Smooth muscle cell (in vitro differentiated cells): ENCODE measurements around the gene SHB. TPM values are rescaled to one million over a fixed set of nuclear protein-coding genes. Genes with fewer than 3 reads are reported as not detected.

ENCODE experiments used
- DNase-seq: peaks from one replicate; lab custom pipeline; 2025; ENCODE audit not compliant: unreplicated experiment; lab: John Stamatoyannopoulos, UW
- H2AFZ ChIP-seq: fragments of 200-600 bp; sonication (generic); 2 replicates; pipeline ENCODE4 v1.6.0; 2016; ENCODE audit warnings: antibody characterized with exemption, low read depth, mild to moderate bottlenecking
- H3F3A ChIP-seq: fragments of 200-600 bp; sonication (generic); 2 replicates; pipeline ENCODE4 v1.6.0; 2017; ENCODE audit warnings: antibody characterized with exemption, low read depth
- H3K27ac ChIP-seq: fragments of 200-600 bp; sonication (generic); 2 replicates; pipeline ENCODE4 v1.5.1; 2016; ENCODE audit warnings: low read depth, mild to moderate bottlenecking
- H3K27me3 ChIP-seq: fragments of 200-600 bp; sonication (generic); 2 replicates; pipeline ENCODE4 v1.6.1; 2016; ENCODE audit warnings: low read depth, mild to moderate bottlenecking
- H3K36me3 ChIP-seq: fragments of 200-600 bp; sonication (generic); 2 replicates; pipeline ENCODE4 v1.5.1; 2016; ENCODE audit warnings: low read depth
- H3K4me1 ChIP-seq: fragments of 200-600 bp; sonication (generic); 2 replicates; pipeline ENCODE4 v1.5.1; 2016; ENCODE audit warnings: low read depth
- H3K4me2 ChIP-seq: fragments of 200-600 bp; sonication (generic); 2 replicates; pipeline ENCODE4 v1.6.0; 2016; ENCODE audit warnings: mild to moderate bottlenecking
- H3K4me3 ChIP-seq: fragments of 200-600 bp; sonication (generic); 2 replicates; pipeline ENCODE4 v1.5.1; 2016; ENCODE audit warnings: mild to moderate bottlenecking
- H3K79me2 ChIP-seq: fragments of 200-600 bp; sonication (generic); 2 replicates; pipeline ENCODE4 v1.6.0; 2016; ENCODE audit warnings: low read depth, mild to moderate bottlenecking
- H3K9ac ChIP-seq: fragments of 200-600 bp; sonication (generic); 2 replicates; pipeline ENCODE4 v1.6.0; 2016; ENCODE audit warnings: low read depth
- H3K9me3 ChIP-seq: fragments of 200-600 bp; sonication (generic); replicated peaks from 2 replicates; pipeline ENCODE4 v1.5.1; 2016; ENCODE audit warnings: low read depth
- H4K20me1 ChIP-seq: fragments of 200-600 bp; sonication (generic); 2 replicates; pipeline ENCODE4 v1.6.0; 2016; ENCODE audit warnings: low read depth
- WGBS: methylation state at CpG from one replicate; pipeline ENCODE4 v1.1.7; 2016; ENCODE audit warnings: low lambda C conversion rate; 5-methylcytosine and 5-hydroxymethylcytosine counted together
- polyA plus RNA-seq: library from polyadenylated mRNA; unstranded; fragments of >200 nt; fragmentation: Nextera tagmentation; extraction: Ambion mirVana; gene quantifications from 2 replicates; pipeline ENCODE4 v1.2.1, GENCODE V29; 2016
- total RNA-seq: library from RNA; depleted of rRNA; stranded (reverse); fragments of >200 nt; gene quantifications from 2 replicates; pipeline ENCODE4 v1.2.3, GENCODE V29; 2014
- TF ChIP-seq, protein P1 (sequence below): fragments of 200-600 bp; sonication (generic); IDR thresholded peaks from 2 replicates; pipeline ENCODE4 v1.5.1; 2017; ENCODE audit warnings: borderline replicate concordance, mild to moderate bottlenecking, antibody characterized with exemption; ENCODE audit not compliant: insufficient read depth, poor library complexity, severe bottlenecking

SHB gene
- total and polyA plus RNA-seq, 2 experiments from 2014 or later = 16.4 to 32.4 TPM

DNA sequence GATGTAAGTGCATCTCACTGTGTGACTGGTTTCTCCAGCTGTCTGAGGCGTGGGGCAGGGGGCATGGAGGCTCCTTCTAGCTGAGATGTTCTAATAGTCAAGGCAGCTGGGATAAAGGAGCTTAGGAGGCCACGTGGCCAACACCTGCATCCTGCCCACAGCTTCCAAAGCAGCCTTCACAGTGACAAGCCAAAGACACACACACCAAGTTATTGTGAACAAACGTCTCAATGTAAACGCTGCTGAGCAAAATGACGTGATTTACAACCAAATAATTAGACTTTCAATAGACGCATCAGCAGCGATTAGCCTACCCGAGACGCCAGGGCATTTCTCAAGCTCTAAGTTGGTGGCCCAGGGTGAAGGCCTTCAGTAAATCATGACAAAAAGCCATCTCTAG, 141.9 kb downstream of the SHB start:
- WGBS = 82% methylated on average over 9 of the region's 9 CpGs
- Histone ChIP-seq H3K9ac (no peak overlapping the region), H3F3A (no peaks in the 10 kb centered on the region), H2AFZ (no peak overlapping the region), H3K79me2 (peaks cover 32% of the 10 kb centered on the region), H3K27ac (peak overlapping the region; percentile 62), H3K4me1 (peaks cover 19% of the 10 kb centered on the region), H3K27me3 (no peaks in the 10 kb centered on the region), H4K20me1 (peaks cover 12% of the 10 kb centered on the region), H3K4me2 (no peak overlapping the region), H3K36me3 (peaks cover 3% of the 10 kb centered on the region), H3K9me3 (no peaks in the 10 kb centered on the region), H3K4me3 (no peak overlapping the region)
- TF ChIP-seq, protein P1, sequence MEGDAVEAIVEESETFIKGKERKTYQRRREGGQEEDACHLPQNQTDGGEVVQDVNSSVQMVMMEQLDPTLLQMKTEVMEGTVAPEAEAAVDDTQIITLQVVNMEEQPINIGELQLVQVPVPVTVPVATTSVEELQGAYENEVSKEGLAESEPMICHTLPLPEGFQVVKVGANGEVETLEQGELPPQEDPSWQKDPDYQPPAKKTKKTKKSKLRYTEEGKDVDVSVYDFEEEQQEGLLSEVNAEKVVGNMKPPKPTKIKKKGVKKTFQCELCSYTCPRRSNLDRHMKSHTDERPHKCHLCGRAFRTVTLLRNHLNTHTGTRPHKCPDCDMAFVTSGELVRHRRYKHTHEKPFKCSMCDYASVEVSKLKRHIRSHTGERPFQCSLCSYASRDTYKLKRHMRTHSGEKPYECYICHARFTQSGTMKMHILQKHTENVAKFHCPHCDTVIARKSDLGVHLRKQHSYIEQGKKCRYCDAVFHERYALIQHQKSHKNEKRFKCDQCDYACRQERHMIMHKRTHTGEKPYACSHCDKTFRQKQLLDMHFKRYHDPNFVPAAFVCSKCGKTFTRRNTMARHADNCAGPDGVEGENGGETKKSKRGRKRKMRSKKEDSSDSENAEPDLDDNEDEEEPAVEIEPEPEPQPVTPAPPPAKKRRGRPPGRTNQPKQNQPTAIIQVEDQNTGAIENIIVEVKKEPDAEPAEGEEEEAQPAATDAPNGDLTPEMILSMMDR = no peak
- DNase-seq = no peak

DNA sequence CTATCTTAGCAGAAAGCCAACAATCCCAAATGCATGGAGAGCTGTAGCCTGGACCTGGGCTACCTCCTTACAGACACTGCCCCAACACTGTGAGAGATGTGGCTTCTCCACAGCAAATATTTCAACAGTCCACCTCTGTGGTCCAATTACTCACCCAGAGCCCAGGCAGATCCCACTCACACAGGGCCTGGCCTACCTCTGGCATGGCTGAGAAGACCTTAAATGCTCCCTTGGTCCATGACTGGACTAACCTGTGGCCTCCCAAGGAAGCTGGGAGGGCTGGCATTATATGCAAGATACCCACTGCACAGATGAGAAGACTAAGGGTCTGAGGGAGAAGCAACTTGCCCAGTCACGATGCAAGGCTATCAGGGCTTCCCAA, 142.3 kb downstream of the SHB start:
- TF ChIP-seq, protein P1 = no peak
- Histone ChIP-seq H3K27me3 (no peaks in the 10 kb centered on the region), H3K27ac (peak overlapping the region; percentile 62), H3F3A (no peaks in the 10 kb centered on the region), H3K9ac (no peak overlapping the region), H3K4me3 (no peak overlapping the region), H3K4me1 (peaks cover 23% of the 10 kb centered on the region), H3K79me2 (peaks cover 32% of the 10 kb centered on the region), H4K20me1 (peaks cover 12% of the 10 kb centered on the region), H3K36me3 (peaks cover 3% of the 10 kb centered on the region), H2AFZ (no peak overlapping the region), H3K9me3 (no peaks in the 10 kb centered on the region), H3K4me2 (peak overlapping the region; percentile 79)
- WGBS = 100% methylated on average over 1 of the region's 1 CpG
- no peak for DNase-seq

DNA sequence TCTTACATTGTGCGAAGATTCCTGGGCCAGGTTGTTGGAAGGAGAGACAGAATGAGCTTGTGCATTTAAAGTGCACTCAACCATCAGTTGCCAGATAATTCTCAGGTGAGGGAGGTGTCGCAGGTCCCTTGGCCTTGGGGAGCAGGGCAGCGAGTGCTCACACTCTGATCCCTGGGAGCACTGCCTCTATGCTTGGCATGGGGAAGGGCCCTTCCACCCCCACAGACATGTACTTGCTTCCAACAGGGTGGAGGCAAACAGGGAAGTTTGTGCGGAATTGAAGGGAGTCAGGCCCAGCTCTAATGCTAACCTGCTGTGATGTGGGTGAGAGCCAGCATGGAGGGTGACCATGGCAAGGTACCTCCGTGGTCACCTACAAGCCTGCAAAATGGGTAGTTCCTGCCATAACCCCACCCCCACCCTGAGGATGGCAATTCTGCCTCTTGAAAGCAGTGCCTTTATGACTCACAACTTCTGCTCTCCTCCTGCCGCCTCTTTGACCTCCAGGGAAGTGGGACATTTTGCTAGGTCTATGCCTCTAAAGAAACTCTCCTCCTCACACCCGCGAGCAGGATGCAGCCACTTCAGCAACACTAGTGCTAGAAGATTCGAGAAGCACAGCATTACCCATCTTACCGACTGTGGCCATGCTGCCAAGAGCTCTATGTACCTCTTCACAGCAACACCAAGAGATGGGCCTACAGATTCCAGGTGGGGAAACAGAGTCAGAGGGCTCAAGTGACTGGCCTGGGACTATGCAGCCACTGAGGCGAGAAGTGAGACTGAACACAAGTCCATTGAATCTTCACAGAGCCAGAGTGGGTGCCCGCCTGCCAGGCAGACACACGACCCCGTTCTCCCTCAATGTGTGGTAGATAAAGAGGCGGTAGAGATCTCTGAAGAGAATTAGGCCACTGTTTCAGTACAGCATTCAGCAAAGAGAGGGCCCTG, 143.0 kb downstream of the SHB start:
- WGBS = 73% methylated on average over 15 of the region's 15 CpGs
- peaks cover 26% of the 10 kb centered on the region for H3K79me2 ChIP-seq

More for the DNA sequence above, 143.0 kb downstream of the SHB start:
- H4K20me1 ChIP-seq = peaks cover 12% of the 10 kb centered on the region
- no peak overlapping the region for H3K4me3 ChIP-seq
- peak overlapping the region; percentile 79 for H3K4me2 ChIP-seq
- no peaks in the 10 kb centered on the region for H3K36me3 ChIP-seq
- TF ChIP-seq, protein P1 = no peak
- peaks cover 30% of the 10 kb centered on the region for H3K4me1 ChIP-seq
- H2AFZ ChIP-seq = no peak overlapping the region
- no peak for DNase-seq
- H3K9me3 ChIP-seq = no peaks in the 10 kb centered on the region
- H3F3A ChIP-seq = no peaks in the 10 kb centered on the region
- no peak overlapping the region for H3K9ac ChIP-seq
- H3K27me3 ChIP-seq = no peaks in the 10 kb centered on the region
- peak overlapping the region; percentile 62 for H3K27ac ChIP-seq
